HEK293 (cell line): ENCODE results near the gene TM9SF3.

Experiments
- GFI1B ChIP-seq: fragments of 450-650 bp; formaldehyde crosslinking; IDR thresholded peaks from 2 replicates; pipeline ENCODE4 v1.5.1; 2016; ENCODE audit warnings: missing biosample characterization, missing genetic modification characterization
- KLF1 ChIP-seq: fragments of 450-650 bp; formaldehyde crosslinking; IDR thresholded peaks from 2 replicates; pipeline ENCODE4 v1.5.1; 2016; ENCODE audit warnings: missing biosample characterization, missing genetic modification characterization
- KLF7 ChIP-seq: fragments of 450-650 bp; formaldehyde crosslinking; IDR thresholded peaks from 2 replicates; pipeline ENCODE4 v1.5.1; 2016; ENCODE audit warnings: missing biosample characterization, missing genetic modification characterization, borderline replicate concordance
- KLF9 ChIP-seq: fragments of 450-650 bp; formaldehyde crosslinking; IDR thresholded peaks from 2 replicates; pipeline ENCODE4 v1.5.1; 2016; ENCODE audit warnings: missing biosample characterization, missing genetic modification characterization, low read depth
- MYNN ChIP-seq: fragments of 450-650 bp; formaldehyde crosslinking; IDR thresholded peaks from 2 replicates; pipeline ENCODE4 v1.5.1; 2016; ENCODE audit warnings: missing biosample characterization, missing genetic modification characterization, borderline replicate concordance
- PATZ1 ChIP-seq: fragments of 450-650 bp; formaldehyde crosslinking; IDR thresholded peaks from 2 replicates; pipeline ENCODE4 v1.5.1; 2016; ENCODE audit warnings: missing biosample characterization, missing genetic modification characterization
- PRDM1 ChIP-seq: fragments of 450-650 bp; formaldehyde crosslinking; IDR thresholded peaks from 2 replicates; pipeline ENCODE4; 2016; ENCODE audit warnings: missing biosample characterization, missing genetic modification characterization
- ZBTB6 ChIP-seq: fragments of 450-650 bp; formaldehyde crosslinking; IDR thresholded peaks from 2 replicates; pipeline ENCODE4 v1.5.1; 2017; ENCODE audit warnings: missing biosample characterization, missing genetic modification characterization
- ZBTB8A ChIP-seq: fragments of 450-650 bp; formaldehyde crosslinking; IDR thresholded peaks from 2 replicates; pipeline ENCODE4 v1.5.1; 2016; ENCODE audit warnings: missing biosample characterization, missing genetic modification characterization
- ZNF121 ChIP-seq: fragments of 450-650 bp; formaldehyde crosslinking; IDR thresholded peaks from 2 replicates; pipeline ENCODE4 v1.5.1; 2016; ENCODE audit warnings: missing biosample characterization, missing genetic modification characterization
- ZNF175 ChIP-seq: fragments of 450-650 bp; formaldehyde crosslinking; IDR thresholded peaks from 2 replicates; pipeline ENCODE4 v1.5.1; 2016; ENCODE audit warnings: missing biosample characterization, missing genetic modification characterization
- ZNF302 ChIP-seq: fragments of 450-650 bp; formaldehyde crosslinking; IDR thresholded peaks from 2 replicates; pipeline ENCODE4 v1.5.1; 2016; ENCODE audit warnings: missing biosample characterization, missing genetic modification characterization, low read depth
- ZNF335 ChIP-seq: fragments of 450-650 bp; formaldehyde crosslinking; conservative IDR thresholded peaks from 2 replicates; pipeline ENCODE4 v1.5.1; 2016; ENCODE audit warnings: missing biosample characterization, missing genetic modification characterization
- ZNF548 ChIP-seq: fragments of 450-650 bp; formaldehyde crosslinking; IDR thresholded peaks from 2 replicates; pipeline ENCODE4 v1.5.1; 2016; ENCODE audit warnings: missing biosample characterization, missing genetic modification characterization
- ZNF600 ChIP-seq: fragments of 450-650 bp; formaldehyde crosslinking; IDR thresholded peaks from 2 replicates; pipeline ENCODE4 v1.5.1; 2016; ENCODE audit warnings: missing biosample characterization, missing genetic modification characterization
- ZNF610 ChIP-seq: fragments of 450-650 bp; formaldehyde crosslinking; IDR thresholded peaks from 2 replicates; pipeline ENCODE4 v1.5.1; 2016; ENCODE audit warnings: missing biosample characterization, missing genetic modification characterization, borderline replicate concordance
- ZNF664 ChIP-seq: fragments of 450-650 bp; formaldehyde crosslinking; IDR thresholded peaks from 2 replicates; pipeline ENCODE4 v1.5.1; 2016; ENCODE audit warnings: missing biosample characterization, missing genetic modification characterization
- ZNF792 ChIP-seq: fragments of 450-650 bp; formaldehyde crosslinking; IDR thresholded peaks from 2 replicates; pipeline ENCODE4 v1.5.1; 2016; ENCODE audit warnings: missing biosample characterization, missing genetic modification characterization
- ZNF837 ChIP-seq: fragments of 450-650 bp; formaldehyde crosslinking; IDR thresholded peaks from 2 replicates; pipeline ENCODE4 v1.5.1; 2016; ENCODE audit warnings: missing biosample characterization, missing genetic modification characterization
- ZSCAN5A ChIP-seq: fragments of 450-650 bp; formaldehyde crosslinking; IDR thresholded peaks from 2 replicates; pipeline ENCODE4 v1.5.1; 2016; ENCODE audit warnings: missing biosample characterization, missing genetic modification characterization
- TF ChIP-seq, protein P1 (sequence below): fragments of 450-650 bp; formaldehyde crosslinking; IDR thresholded peaks from 2 replicates; pipeline ENCODE4 v1.5.1; 2016; ENCODE audit warnings: missing biosample characterization, missing genetic modification characterization
- TF ChIP-seq, protein P2 (sequence below): fragments of 450-650 bp; formaldehyde crosslinking; IDR thresholded peaks from 2 replicates; pipeline ENCODE4 v1.5.1; 2016; ENCODE audit warnings: missing biosample characterization, missing genetic modification characterization, borderline replicate concordance
- TF ChIP-seq, protein P3 (sequence below): fragments of 450-650 bp; formaldehyde crosslinking; IDR thresholded peaks from 2 replicates; pipeline ENCODE4 v1.5.1; 2016; ENCODE audit warnings: missing biosample characterization, missing genetic modification characterization, borderline replicate concordance

The TM9SF3 gene

DNA sequence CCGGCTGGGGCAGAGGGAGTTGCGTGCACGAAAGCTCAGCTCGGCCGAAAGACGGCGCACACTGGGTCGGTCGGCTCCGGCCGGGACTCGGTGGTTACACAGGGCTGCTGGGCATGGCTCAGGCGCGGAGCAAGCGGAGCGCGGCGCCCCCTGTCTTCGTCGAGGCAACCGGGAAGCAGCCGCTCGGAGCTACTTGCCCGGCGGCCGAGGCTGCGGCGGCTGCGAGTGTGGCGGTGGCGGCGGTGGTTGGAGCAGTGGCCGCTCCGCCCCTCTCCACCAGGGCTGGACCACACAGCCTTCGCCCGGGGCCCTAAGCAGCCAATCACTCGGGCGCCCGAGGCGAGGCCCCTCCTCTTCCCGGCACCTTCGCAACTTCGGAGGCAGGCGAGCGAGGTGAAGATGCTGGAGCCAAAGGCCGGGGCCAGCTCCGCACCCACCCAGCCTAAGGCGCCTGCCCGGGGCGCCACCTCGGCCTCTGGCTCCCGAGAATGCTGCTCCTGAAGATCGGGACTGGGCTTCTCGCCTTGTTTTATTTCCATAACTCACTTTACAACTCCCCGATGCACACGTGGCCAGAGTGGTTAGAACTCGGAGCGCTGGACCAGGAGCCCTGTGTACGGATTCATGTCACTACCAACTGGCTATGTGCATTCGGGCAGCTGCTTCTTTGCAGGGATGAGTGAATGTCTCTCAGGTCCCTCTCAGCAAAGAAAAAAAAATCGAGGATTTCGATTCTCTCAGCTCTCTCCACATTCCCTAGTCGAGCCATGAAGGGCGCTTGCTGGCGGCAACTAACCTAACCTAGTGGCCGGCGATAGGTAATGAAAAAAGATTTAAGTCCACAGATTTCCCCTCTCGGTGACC lies 72.9 kb downstream of the TM9SF3 start, which contains the start of gene TLL2 (continued):
- peak; percentile 99 for TF ChIP-seq ZBTB6 (tag by site-specific recombination)
- TF ChIP-seq PATZ1 (tag by site-specific recombination) = 0 out of 2 replicates have a peak, but pooled peaks have one; percentile 37
- TF ChIP-seq, protein P1, sequence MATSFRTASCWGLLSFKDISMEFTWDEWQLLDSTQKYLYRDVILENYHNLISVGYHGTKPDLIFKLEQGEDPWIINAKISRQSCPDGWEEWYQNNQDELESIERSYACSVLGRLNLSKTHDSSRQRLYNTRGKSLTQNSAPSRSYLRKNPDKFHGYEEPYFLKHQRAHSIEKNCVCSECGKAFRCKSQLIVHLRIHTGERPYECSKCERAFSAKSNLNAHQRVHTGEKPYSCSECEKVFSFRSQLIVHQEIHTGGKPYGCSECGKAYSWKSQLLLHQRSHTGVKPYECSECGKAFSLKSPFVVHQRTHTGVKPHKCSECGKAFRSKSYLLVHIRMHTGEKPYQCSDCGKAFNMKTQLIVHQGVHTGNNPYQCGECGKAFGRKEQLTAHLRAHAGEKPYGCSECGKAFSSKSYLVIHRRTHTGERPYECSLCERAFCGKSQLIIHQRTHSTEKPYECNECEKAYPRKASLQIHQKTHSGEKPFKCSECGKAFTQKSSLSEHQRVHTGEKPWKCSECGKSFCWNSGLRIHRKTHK = no peak
- TF ChIP-seq ZNF610 (tag by site-specific recombination) = 0 out of 2 replicates have a peak, but pooled peaks have one; percentile 38
- TF ChIP-seq ZNF335 = peak; percentile 52
- TF ChIP-seq ZNF548 (tag by site-specific recombination) = no peak
- TF ChIP-seq ZNF175 (tag by site-specific recombination) = no peak
- 0 out of 2 replicates have a peak, but pooled peaks have one; percentile 61 for TF ChIP-seq ZNF837 (tag by site-specific recombination)
- peak; percentile 48; the same call in 1 of the 2 replicates for TF ChIP-seq ZBTB8A (tag by site-specific recombination)
- TF ChIP-seq ZSCAN5A (tag by site-specific recombination) = peak; percentile 78; the same call in 1 of the 2 replicates
- TF ChIP-seq ZNF302 (tag by site-specific recombination) = no peak
- TF ChIP-seq ZNF792 (tag by site-specific recombination) = no peak
- peak; percentile 81 for TF ChIP-seq ZNF600
- TF ChIP-seq, protein P2, sequence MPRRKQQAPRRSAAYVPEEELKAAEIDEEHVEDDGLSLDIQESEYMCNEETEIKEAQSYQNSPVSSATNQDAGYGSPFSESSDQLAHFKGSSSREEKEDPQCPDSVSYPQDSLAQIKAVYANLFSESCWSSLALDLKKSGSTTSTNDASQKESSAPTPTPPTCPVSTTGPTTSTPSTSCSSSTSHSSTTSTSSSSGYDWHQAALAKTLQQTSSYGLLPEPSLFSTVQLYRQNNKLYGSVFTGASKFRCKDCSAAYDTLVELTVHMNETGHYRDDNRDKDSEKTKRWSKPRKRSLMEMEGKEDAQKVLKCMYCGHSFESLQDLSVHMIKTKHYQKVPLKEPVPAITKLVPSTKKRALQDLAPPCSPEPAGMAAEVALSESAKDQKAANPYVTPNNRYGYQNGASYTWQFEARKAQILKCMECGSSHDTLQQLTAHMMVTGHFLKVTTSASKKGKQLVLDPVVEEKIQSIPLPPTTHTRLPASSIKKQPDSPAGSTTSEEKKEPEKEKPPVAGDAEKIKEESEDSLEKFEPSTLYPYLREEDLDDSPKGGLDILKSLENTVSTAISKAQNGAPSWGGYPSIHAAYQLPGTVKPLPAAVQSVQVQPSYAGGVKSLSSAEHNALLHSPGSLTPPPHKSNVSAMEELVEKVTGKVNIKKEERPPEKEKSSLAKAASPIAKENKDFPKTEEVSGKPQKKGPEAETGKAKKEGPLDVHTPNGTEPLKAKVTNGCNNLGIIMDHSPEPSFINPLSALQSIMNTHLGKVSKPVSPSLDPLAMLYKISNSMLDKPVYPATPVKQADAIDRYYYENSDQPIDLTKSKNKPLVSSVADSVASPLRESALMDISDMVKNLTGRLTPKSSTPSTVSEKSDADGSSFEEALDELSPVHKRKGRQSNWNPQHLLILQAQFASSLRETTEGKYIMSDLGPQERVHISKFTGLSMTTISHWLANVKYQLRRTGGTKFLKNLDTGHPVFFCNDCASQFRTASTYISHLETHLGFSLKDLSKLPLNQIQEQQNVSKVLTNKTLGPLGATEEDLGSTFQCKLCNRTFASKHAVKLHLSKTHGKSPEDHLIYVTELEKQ (tag by site-specific recombination) = no peak
- TF ChIP-seq MYNN (tag by site-specific recombination) = no peak
- TF ChIP-seq, protein P3, sequence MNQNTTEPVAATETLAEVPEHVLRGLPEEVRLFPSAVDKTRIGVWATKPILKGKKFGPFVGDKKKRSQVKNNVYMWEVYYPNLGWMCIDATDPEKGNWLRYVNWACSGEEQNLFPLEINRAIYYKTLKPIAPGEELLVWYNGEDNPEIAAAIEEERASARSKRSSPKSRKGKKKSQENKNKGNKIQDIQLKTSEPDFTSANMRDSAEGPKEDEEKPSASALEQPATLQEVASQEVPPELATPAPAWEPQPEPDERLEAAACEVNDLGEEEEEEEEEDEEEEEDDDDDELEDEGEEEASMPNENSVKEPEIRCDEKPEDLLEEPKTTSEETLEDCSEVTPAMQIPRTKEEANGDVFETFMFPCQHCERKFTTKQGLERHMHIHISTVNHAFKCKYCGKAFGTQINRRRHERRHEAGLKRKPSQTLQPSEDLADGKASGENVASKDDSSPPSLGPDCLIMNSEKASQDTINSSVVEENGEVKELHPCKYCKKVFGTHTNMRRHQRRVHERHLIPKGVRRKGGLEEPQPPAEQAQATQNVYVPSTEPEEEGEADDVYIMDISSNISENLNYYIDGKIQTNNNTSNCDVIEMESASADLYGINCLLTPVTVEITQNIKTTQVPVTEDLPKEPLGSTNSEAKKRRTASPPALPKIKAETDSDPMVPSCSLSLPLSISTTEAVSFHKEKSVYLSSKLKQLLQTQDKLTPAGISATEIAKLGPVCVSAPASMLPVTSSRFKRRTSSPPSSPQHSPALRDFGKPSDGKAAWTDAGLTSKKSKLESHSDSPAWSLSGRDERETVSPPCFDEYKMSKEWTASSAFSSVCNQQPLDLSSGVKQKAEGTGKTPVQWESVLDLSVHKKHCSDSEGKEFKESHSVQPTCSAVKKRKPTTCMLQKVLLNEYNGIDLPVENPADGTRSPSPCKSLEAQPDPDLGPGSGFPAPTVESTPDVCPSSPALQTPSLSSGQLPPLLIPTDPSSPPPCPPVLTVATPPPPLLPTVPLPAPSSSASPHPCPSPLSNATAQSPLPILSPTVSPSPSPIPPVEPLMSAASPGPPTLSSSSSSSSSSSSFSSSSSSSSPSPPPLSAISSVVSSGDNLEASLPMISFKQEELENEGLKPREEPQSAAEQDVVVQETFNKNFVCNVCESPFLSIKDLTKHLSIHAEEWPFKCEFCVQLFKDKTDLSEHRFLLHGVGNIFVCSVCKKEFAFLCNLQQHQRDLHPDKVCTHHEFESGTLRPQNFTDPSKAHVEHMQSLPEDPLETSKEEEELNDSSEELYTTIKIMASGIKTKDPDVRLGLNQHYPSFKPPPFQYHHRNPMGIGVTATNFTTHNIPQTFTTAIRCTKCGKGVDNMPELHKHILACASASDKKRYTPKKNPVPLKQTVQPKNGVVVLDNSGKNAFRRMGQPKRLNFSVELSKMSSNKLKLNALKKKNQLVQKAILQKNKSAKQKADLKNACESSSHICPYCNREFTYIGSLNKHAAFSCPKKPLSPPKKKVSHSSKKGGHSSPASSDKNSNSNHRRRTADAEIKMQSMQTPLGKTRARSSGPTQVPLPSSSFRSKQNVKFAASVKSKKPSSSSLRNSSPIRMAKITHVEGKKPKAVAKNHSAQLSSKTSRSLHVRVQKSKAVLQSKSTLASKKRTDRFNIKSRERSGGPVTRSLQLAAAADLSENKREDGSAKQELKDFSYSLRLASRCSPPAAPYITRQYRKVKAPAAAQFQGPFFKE (tag by site-specific recombination) = no peak
- TF ChIP-seq KLF1 = 0 out of 2 replicates have a peak, but pooled peaks have one; percentile 30
- peak; percentile 45; the same call in 1 of the 2 replicates for TF ChIP-seq KLF9 (tag by site-specific recombination)
- TF ChIP-seq ZNF121 = peak; percentile 27; the same call in 1 of the 2 replicates
- no peak for TF ChIP-seq ZNF664 (tag by site-specific recombination)
- TF ChIP-seq GFI1B = no peak
- TF ChIP-seq KLF7 (tag by site-specific recombination) = no peak
- TF ChIP-seq PRDM1 = peak; percentile 87
